Ishikawa (cell line): ENCODE results near the gene DZIP1L.

Experiments
- CEBPB ChIP-seq: IDR thresholded peaks from 2 replicates; pipeline ENCODE4 v1.6.1; 2012
- CREB1 ChIP-seq: IDR thresholded peaks from 2 replicates; pipeline ENCODE4 v1.6.1; 2012; ENCODE audit warnings: low read depth
- EGR1 ChIP-seq: IDR thresholded peaks from 2 replicates; pipeline ENCODE4 v1.6.1; 2012
- EP300 ChIP-seq: IDR thresholded peaks from 2 replicates; pipeline ENCODE4 v1.6.1; 2012; ENCODE audit warnings: borderline replicate concordance
- FOXM1 ChIP-seq: IDR thresholded peaks from 2 replicates; pipeline ENCODE4 v1.6.1; 2012; ENCODE audit warnings: low read depth, borderline replicate concordance
- MAX ChIP-seq: IDR thresholded peaks from 2 replicates; pipeline ENCODE4 v1.6.1; 2012
- NFIC ChIP-seq: IDR thresholded peaks from 2 replicates; pipeline ENCODE4 v1.6.1; 2012
- RAD21 ChIP-seq: IDR thresholded peaks from 2 replicates; pipeline ENCODE4 v1.6.1; 2012; ENCODE audit warnings: low read depth
- REST ChIP-seq: IDR thresholded peaks from 2 replicates; pipeline ENCODE4 v1.6.1; 2012; ENCODE audit warnings: low read depth, mild to moderate bottlenecking
- TAF1 ChIP-seq: IDR thresholded peaks from 2 replicates; pipeline ENCODE4 v1.6.1; 2012; ENCODE audit warnings: low read depth, mild to moderate bottlenecking
- TCF12 ChIP-seq: IDR thresholded peaks from 2 replicates; pipeline ENCODE4 v1.6.1; 2012; ENCODE audit warnings: low read depth
- TEAD4 ChIP-seq: IDR thresholded peaks from 2 replicates; pipeline ENCODE4 v1.6.1; 2012
- USF1 ChIP-seq: IDR thresholded peaks from 2 replicates; pipeline ENCODE4 v1.6.1; 2012
- YY1 ChIP-seq: IDR thresholded peaks from 2 replicates; pipeline ENCODE4 v1.6.1; 2012; ENCODE audit warnings: low read depth
- ZBTB7A ChIP-seq: IDR thresholded peaks from 2 replicates; pipeline ENCODE4 v1.6.1; 2012; ENCODE audit warnings: low read depth

Gene DZIP1L

DNA sequence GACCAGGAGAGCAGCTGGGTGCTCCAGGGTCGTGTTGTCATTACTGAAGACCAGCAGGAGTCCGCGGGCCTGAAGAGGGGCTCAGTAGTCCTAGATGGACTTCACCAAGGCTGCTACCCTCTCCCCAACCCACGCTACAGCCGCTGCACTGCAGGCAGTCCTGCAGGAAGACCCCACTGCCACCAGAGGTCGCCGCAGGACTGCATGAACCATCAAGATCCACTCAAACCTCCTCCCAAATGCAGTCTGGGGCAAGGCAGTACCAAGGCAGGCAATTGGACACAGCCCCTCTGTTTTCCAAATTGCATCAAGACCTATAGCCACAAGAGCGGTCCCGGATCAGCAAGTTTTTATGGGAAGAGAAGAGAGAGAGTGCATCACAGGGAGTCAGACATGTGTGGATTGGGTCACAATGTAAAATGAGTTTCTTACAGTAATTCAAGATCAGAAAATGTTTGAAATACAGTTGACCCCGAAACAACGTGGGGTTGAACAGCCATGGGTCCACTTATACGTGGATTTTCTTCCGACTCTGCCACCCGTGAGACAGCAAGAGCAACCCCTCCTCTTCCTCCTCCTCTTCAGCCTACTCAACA, 46.7 kb downstream of the DZIP1L start:
- TF ChIP-seq NFIC = no peak
- TF ChIP-seq RAD21 = peak; percentile 99

GRCh38 chr3:138068046-138068445, 47.4 kb downstream of the DZIP1L start:
- no peak for TF ChIP-seq USF1
- no peak for TF ChIP-seq RAD21
- TF ChIP-seq TAF1 = no peak
- TF ChIP-seq CREB1 = no peak
- no peak for TF ChIP-seq EGR1
- TF ChIP-seq CEBPB = no peak
- TF ChIP-seq YY1 = no peak
- no peak for TF ChIP-seq TCF12
- TF ChIP-seq REST = no peak
- no peak for TF ChIP-seq MAX
- TF ChIP-seq FOXM1 = no peak
- TF ChIP-seq ZBTB7A = no peak
- TF ChIP-seq NFIC = no peak
- TF ChIP-seq TEAD4 = no peak
- TF ChIP-seq EP300 = no peak

- TF ChIP-seq TEAD4 (no peak), REST (no peak), YY1 (no peak), FOXM1 (no peak), CEBPB (no peak), RAD21 (no peak), TAF1 (no peak), EGR1 (no peak), USF1 (no peak), EP300 (no peak), ZBTB7A (no peak), CREB1 (no peak), MAX (no peak), TCF12 (no peak), NFIC (no peak)
Observed at GRCh38 chr3:138066972-138067371, 48.4 kb downstream of the DZIP1L start.

DNA sequence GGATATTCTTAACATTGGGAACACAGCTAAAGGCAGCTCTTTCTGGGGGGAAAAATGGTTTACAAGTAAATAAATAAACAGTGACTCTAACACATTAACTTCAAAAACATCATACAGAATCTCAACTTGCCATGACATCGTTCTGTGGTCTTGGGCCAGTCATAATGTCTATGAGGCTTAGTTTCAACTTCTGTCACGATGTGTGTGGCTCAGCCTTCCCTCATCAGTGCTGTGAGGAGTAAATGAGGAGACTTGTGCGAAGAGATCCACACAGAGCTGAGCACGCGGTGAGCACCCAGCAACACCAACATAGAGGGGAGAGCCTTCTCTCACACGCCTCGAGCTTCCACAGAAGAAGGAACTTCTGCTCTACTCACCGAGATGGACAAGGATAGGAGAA, 49.0 kb downstream of the DZIP1L start:
- TF ChIP-seq USF1 (no peak), YY1 (no peak), EP300 (no peak), ZBTB7A (no peak), REST (no peak), MAX (no peak), CEBPB (no peak), RAD21 (no peak), CREB1 (no peak), TEAD4 (no peak), NFIC (no peak), TAF1 (no peak), EGR1 (no peak), TCF12 (no peak)
